Activated CD8-positive, alpha-beta T cell treated with anti-CD3 and anti-CD28 coated beads for 36 hours (primary cell): ENCODE measurements around the gene MCF2L2. TPM values are rescaled to one million over a fixed set of nuclear protein-coding genes. Genes with fewer than 3 reads are reported as not detected.
A peak's percentile ranks its signal among the peaks of the same experiment; 100 is the strongest.

ENCODE experiments used
- ATAC-seq: fragments of 200-7000 bp; cut with Tn5 transposase; one replicate; pipeline ENCODE4 v1.10.0; 2021; ENCODE audit warnings: mild to moderate bottlenecking, moderate library complexity
- CTCF ChIA-PET: fragments of 350-600 bp; sonication (Branson Sonifier 250); formaldehyde crosslinking; loops from one replicate; lab custom pipeline; 2021; ENCODE audit warnings: antibody characterized with exemption; lab: Charles Lee
- POLR2A ChIA-PET: fragments of 350-600 bp; sonication (Branson Sonifier 250); formaldehyde crosslinking; loops from one replicate; lab custom pipeline; 2021; ENCODE audit warnings: antibody characterized with exemption; lab: Charles Lee
- DNase-seq: peaks from one replicate; pipeline ENCODE4 v3.0.0-alpha.2; 2020
- H3K27ac Mint-ChIP-seq: one replicate; pipeline ENCODE4 v1.8.0; 2021; ENCODE audit warnings: mild to moderate bottlenecking, mixed read lengths
- H3K27me3 Mint-ChIP-seq: one replicate; pipeline ENCODE4 v1.8.0; 2021; ENCODE audit warnings: mixed read lengths
- H3K36me3 Mint-ChIP-seq: one replicate; pipeline ENCODE4 v1.8.0; 2021; ENCODE audit warnings: low read depth, mixed read lengths
- H3K4me1 Mint-ChIP-seq: one replicate; pipeline ENCODE4 v1.8.0; 2021; ENCODE audit warnings: low read depth, mixed read lengths
- H3K4me3 Mint-ChIP-seq: one replicate; pipeline ENCODE4 v1.8.0; 2021; ENCODE audit warnings: mild to moderate bottlenecking, moderate library complexity, mixed read lengths
- H3K9me3 Mint-ChIP-seq: one replicate; pipeline ENCODE4 v1.8.0; 2021; ENCODE audit warnings: mixed read lengths
- CTCF ChIP-seq: fragments of 200-600 bp; IDR thresholded peaks from one replicate; pipeline ENCODE4 v1.8.0; 2022; ENCODE audit warnings: antibody characterized with exemption, mild to moderate bottlenecking
- intact Hi-C: fragments of 100-400 bp; cut with micrococcal nuclease; formaldehyde crosslinking; loops from one replicate; pipeline ENCODE4 v1.10.0; 2022
- total RNA-seq, 2 experiments: library from RNA; stranded (reverse); gene quantifications; one replicate each; pipeline ENCODE4 v1.2.3, GENCODE V29; 2021

Gene MCF2L2
- total RNA-seq, 2 experiments from 2014 or later = 3.5 to 3.7 TPM

GRCh38 chr3:183306798-183307671 is 121.4 kb downstream of the MCF2L2 start:
- H3K4me3 Mint-ChIP-seq = no peak overlapping the region
- ATAC-seq (peak; percentile 97), DNase-seq (peak; percentile 70)
- peaks cover 29% of the 10 kb centered on the region for H3K4me1 Mint-ChIP-seq
- intact Hi-C loops = no loop called here
- H3K27ac Mint-ChIP-seq = peak overlapping the region; percentile 64
- TF ChIP-seq CTCF = no peak
- CTCF ChIA-PET = interaction anchor here (0.8 to 1.5 kb wide), 4 partner anchors 9 to 122 kb away, joined by 3 to 8 read pairs (median 4); no protein-coding TSS in a partner anchor
- peaks cover 3% of the 10 kb centered on the region for H3K36me3 Mint-ChIP-seq
- POLR2A ChIA-PET = interaction anchor here (2.1 kb wide), 1 partner anchor 10 kb away, joined by 7 read pairs; no protein-coding TSS in a partner anchor
- no peaks in the 10 kb centered on the region for H3K9me3 Mint-ChIP-seq
- H3K27me3 Mint-ChIP-seq = no peaks in the 10 kb centered on the region

- DNase-seq = no peak
- no peak for ATAC-seq
- no peak overlapping the region for H3K4me3 Mint-ChIP-seq
- intact Hi-C loops = no loop called here
- TF ChIP-seq CTCF = no peak
- H3K27ac Mint-ChIP-seq = no peak overlapping the region
- no peaks in the 10 kb centered on the region for H3K9me3 Mint-ChIP-seq
- peaks cover 1% of the 10 kb centered on the region for H3K36me3 Mint-ChIP-seq
- POLR2A ChIA-PET = no interaction called here
- CTCF ChIA-PET = interaction anchor here (0.9 to 1.0 kb wide), 2 partner anchors 17 to 19 kb away, joined by 3 read pairs; no protein-coding TSS in a partner anchor
- H3K4me1 Mint-ChIP-seq = peaks cover 30% of the 10 kb centered on the region
- no peaks in the 10 kb centered on the region for H3K27me3 Mint-ChIP-seq
Measured at GRCh38 chr3:183303690-183304089, 124.7 kb downstream of the MCF2L2 start.

- Mint-ChIP-seq H3K4me3 (no peak overlapping the region), H3K4me1 (peaks cover 16% of the 10 kb centered on the region), H3K27me3 (no peaks in the 10 kb centered on the region), H3K27ac (no peak overlapping the region), H3K9me3 (no peaks in the 10 kb centered on the region), H3K36me3 (peaks cover 1% of the 10 kb centered on the region)
- ChIA-PET POLR2A (interaction anchor here (0.7 to 0.9 kb wide), 3 partner anchors 16 to 115 kb away, joined by 3 to 4 read pairs (median 3); no protein-coding TSS in a partner anchor), CTCF (interaction anchor here (0.8 to 1.1 kb wide), 3 partner anchors 18 to 117 kb away, joined by 3 to 4 read pairs (median 3); no protein-coding TSS in a partner anchor)
- DNase-seq (peak; percentile 14), ATAC-seq (peak; percentile 28)
- TF ChIP-seq CTCF = no peak
- intact Hi-C loops = no loop called here
Measured at GRCh38 chr3:183301937-183302580, 126.4 kb downstream of the MCF2L2 start.

GRCh38 chr3:183300996-183301562 is 127.3 kb downstream of the MCF2L2 start:
- ChIA-PET CTCF (no interaction called here), POLR2A (no interaction called here)
- ATAC-seq (no peak), DNase-seq (no peak)
- intact Hi-C loops = no loop called here
- H3K27ac Mint-ChIP-seq = no peak overlapping the region
- H3K36me3 Mint-ChIP-seq = peaks cover 1% of the 10 kb centered on the region
- no peak for TF ChIP-seq CTCF
- H3K9me3 Mint-ChIP-seq = no peaks in the 10 kb centered on the region
- H3K4me1 Mint-ChIP-seq = peaks cover 8% of the 10 kb centered on the region
- H3K4me3 Mint-ChIP-seq = no peak overlapping the region
- no peaks in the 10 kb centered on the region for H3K27me3 Mint-ChIP-seq
